ENCODE results near the gene CEP128.

Gene CEP128

DNA sequence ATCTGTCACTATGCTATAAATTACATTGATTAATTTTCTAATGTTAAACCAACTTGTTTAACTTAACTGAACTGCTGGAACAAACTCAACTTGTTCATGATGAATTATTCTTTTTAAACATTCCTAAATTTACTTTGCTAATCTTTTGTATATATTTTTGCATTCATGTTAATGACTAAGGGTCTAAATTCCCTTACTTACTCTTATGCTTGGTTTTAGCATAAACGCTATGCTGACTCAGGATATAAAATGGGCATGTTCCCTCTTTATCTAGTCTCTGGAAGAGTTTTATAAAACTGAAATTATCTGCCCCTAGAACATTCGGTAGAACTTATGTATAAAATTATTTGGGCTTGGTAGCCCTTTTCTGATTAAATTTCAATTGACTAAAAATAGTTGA, 387.4 kb downstream of the CEP128 start:
- H3K4me3 ChIP-seq (ENCODE audit: low read depth, low read length), result no peak overlapping the region
- no peaks in the 10 kb centered on the region for H3K4me1 ChIP-seq (ENCODE audit: control insufficient read depth in 1 of 2, insufficient read depth in 2 of 2, low read length in 2 of 2)
- no peak overlapping the region for H2AFZ ChIP-seq (ENCODE audit: insufficient read depth, low read length, poor library complexity)
- no peaks in the 10 kb centered on the region for H3K9me3 ChIP-seq (ENCODE audit: insufficient read depth, low read depth, low read length)
- H2BK120ac ChIP-seq (ENCODE audit: insufficient read depth, low read length, poor library complexity), result no peak overlapping the region
- H4K91ac ChIP-seq (ENCODE audit: low read depth, low read length), result no peak overlapping the region
- no peak overlapping the region for H4K12ac ChIP-seq (ENCODE audit: low read depth, low read length)
- no peak overlapping the region for H3K4me2 ChIP-seq (ENCODE audit: low read length)
- no peak overlapping the region for H2BK5ac ChIP-seq (ENCODE audit: low read depth, low read length, poor library complexity)
- no peak overlapping the region for H3K4ac ChIP-seq (ENCODE audit: low read depth, low read length)
- no peak overlapping the region for H3K18ac ChIP-seq (ENCODE audit: low read length)
- no peaks in the 10 kb centered on the region for H3K79me2 ChIP-seq (ENCODE audit: control insufficient read depth, insufficient read depth, low read length, poor library complexity)
- no peak overlapping the region for H3K27ac ChIP-seq (ENCODE audit: low read depth, low read length)
- H2AK5ac ChIP-seq (ENCODE audit: low read length), result no peak overlapping the region
- no peak for DNase-seq
- H2BK12ac ChIP-seq (ENCODE audit: low read length), result no peak overlapping the region
- no peaks in the 10 kb centered on the region for H3K27me3 ChIP-seq (ENCODE audit: insufficient read depth, low read length)
- H3K9ac ChIP-seq (ENCODE audit: low read length), result no peak overlapping the region
- H4K8ac ChIP-seq (ENCODE audit: low read depth, low read length), result no peak overlapping the region
- no peak overlapping the region for H3K14ac ChIP-seq (ENCODE audit: low read length)
- no CpG with 5 or more reads among the region's 2 CpGs for WGBS (ENCODE audit: extremely low coverage, insufficient coverage, insufficient read length)
- no peak overlapping the region for H3K23ac ChIP-seq (ENCODE audit: low read length)
- H3K79me1 ChIP-seq (ENCODE audit: low read length), result no peaks in the 10 kb centered on the region
- no peaks in the 10 kb centered on the region for H3K36me3 ChIP-seq (ENCODE audit: control insufficient read depth in 1 of 2, insufficient read depth in 2 of 2, low read length in 2 of 2)

DNA sequence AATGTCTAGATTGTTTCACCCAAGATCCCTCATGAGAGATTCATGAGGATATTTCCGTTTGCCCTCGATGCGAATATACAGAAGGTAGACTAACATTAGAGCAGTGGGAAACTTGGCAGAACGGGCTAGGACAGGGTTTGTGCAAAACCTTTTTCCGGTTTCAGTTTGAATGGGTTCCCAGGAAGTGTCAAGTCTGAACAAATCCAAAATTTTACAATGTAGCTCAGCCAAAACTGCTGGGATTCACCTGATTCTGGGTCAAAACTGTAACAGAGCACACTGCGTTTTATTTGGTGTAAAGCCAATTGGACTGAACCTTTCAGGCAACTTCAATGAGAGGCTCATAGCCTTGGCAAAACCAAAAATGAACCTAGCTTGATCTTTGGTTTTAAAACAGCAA, 392.4 kb downstream of the CEP128 start:
- H3K79me2 ChIP-seq (ENCODE audit: control insufficient read depth, insufficient read depth, low read length, poor library complexity), result no peaks in the 10 kb centered on the region
- no peak overlapping the region for H3K4ac ChIP-seq (ENCODE audit: low read depth, low read length)
- H2BK120ac ChIP-seq (ENCODE audit: insufficient read depth, low read length, poor library complexity), result no peak overlapping the region
- H2BK5ac ChIP-seq (ENCODE audit: low read depth, low read length, poor library complexity), result no peak overlapping the region
- H3K9ac ChIP-seq (ENCODE audit: low read length), result no peak overlapping the region
- H3K9me3 ChIP-seq (ENCODE audit: insufficient read depth, low read depth, low read length), result no peaks in the 10 kb centered on the region
- no peak overlapping the region for H2AK5ac ChIP-seq (ENCODE audit: low read length)
- no peak overlapping the region for H3K18ac ChIP-seq (ENCODE audit: low read length)
- no peak overlapping the region for H4K12ac ChIP-seq (ENCODE audit: low read depth, low read length)
- no peak for DNase-seq
- H2AFZ ChIP-seq (ENCODE audit: insufficient read depth, low read length, poor library complexity), result no peak overlapping the region
- no peak overlapping the region for H3K4me3 ChIP-seq (ENCODE audit: low read depth, low read length)
- H3K36me3 ChIP-seq (ENCODE audit: control insufficient read depth in 1 of 2, insufficient read depth in 2 of 2, low read length in 2 of 2), result no peaks in the 10 kb centered on the region
- H3K27ac ChIP-seq (ENCODE audit: low read depth, low read length), result no peak overlapping the region
- H3K27me3 ChIP-seq (ENCODE audit: insufficient read depth, low read length), result no peaks in the 10 kb centered on the region
- H3K14ac ChIP-seq (ENCODE audit: low read length), result no peak overlapping the region
- H3K4me1 ChIP-seq (ENCODE audit: control insufficient read depth in 1 of 2, insufficient read depth in 2 of 2, low read length in 2 of 2), result no peaks in the 10 kb centered on the region
- no peak overlapping the region for H3K4me2 ChIP-seq (ENCODE audit: low read length)
- H4K8ac ChIP-seq (ENCODE audit: low read depth, low read length), result no peak overlapping the region
- H4K91ac ChIP-seq (ENCODE audit: low read depth, low read length), result no peak overlapping the region
- no CpG with 5 or more reads among the region's 6 CpGs for WGBS (ENCODE audit: extremely low coverage, insufficient coverage, insufficient read length)
- no peaks in the 10 kb centered on the region for H3K79me1 ChIP-seq (ENCODE audit: low read length)
- no peak overlapping the region for H3K23ac ChIP-seq (ENCODE audit: low read length)
- H2BK12ac ChIP-seq (ENCODE audit: low read length), result no peak overlapping the region

DNA sequence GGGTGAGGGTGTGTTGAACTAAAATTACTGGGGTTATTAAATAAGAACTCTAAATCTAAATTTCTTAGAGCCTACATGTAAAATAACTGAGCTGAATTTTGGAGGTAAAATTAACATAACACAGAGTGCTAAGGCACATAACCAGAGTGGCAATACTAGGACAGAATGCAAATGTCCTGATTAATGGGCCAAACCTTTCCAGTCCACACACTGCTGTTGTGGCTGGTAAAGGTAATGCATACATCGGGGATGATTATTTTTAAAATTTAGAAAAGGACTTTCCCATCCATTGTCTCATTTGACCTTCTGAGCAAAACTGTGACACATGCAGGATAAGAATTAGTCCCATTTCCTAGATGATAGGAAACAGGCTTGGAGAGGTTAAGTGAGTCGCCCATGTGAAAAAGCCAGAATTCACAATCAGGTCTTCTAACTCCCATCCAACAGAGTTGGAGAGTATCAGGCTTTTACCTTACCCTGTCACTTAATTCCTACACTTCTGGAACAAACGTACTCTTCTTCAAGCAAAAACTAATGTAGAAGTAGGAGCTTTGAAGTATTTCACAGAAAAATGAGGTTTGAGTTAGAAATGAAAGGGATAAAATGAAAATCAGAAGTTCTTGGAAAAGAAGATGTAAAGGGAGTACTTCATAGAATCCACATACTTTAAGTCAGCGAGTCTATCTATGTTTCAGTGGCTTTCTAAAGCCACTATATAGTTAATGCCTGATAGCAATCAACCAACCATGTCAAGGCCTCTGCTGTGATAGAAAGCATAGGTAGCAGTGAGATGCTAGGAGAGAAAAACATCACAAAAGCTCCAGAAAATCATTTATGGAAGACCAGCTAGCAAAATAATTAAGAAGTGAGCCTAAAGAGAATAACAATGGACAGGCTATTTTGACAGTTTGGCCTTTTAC, 395.3 kb downstream of the CEP128 start:
- Histone ChIP-seq H2BK12ac (ENCODE audit: low read length) (no peak overlapping the region), H4K8ac (ENCODE audit: low read depth, low read length) (no peak overlapping the region), H3K23ac (ENCODE audit: low read length) (no peak overlapping the region), H4K12ac (ENCODE audit: low read depth, low read length) (no peak overlapping the region), H3K79me2 (ENCODE audit: control insufficient read depth, insufficient read depth, low read length, poor library complexity) (no peaks in the 10 kb centered on the region), H3K9ac (ENCODE audit: low read length) (no peak overlapping the region), H3K9me3 (ENCODE audit: insufficient read depth, low read depth, low read length) (no peaks in the 10 kb centered on the region), H3K27me3 (ENCODE audit: insufficient read depth, low read length) (no peaks in the 10 kb centered on the region), H2BK120ac (ENCODE audit: insufficient read depth, low read length, poor library complexity) (no peak overlapping the region), H4K91ac (ENCODE audit: low read depth, low read length) (no peak overlapping the region), H3K14ac (ENCODE audit: low read length) (no peak overlapping the region), H3K36me3 (ENCODE audit: control insufficient read depth in 1 of 2, insufficient read depth in 2 of 2, low read length in 2 of 2) (no peaks in the 10 kb centered on the region), H2BK5ac (ENCODE audit: low read depth, low read length, poor library complexity) (no peak overlapping the region), H3K4me3 (ENCODE audit: low read depth, low read length) (no peak overlapping the region), H3K18ac (ENCODE audit: low read length) (no peak overlapping the region), H2AFZ (ENCODE audit: insufficient read depth, low read length, poor library complexity) (no peak overlapping the region), H2AK5ac (ENCODE audit: low read length) (no peak overlapping the region), H3K79me1 (ENCODE audit: low read length) (no peaks in the 10 kb centered on the region), H3K27ac (ENCODE audit: low read depth, low read length) (no peak overlapping the region), H3K4ac (ENCODE audit: low read depth, low read length) (no peak overlapping the region), H3K4me1 (ENCODE audit: control insufficient read depth in 1 of 2, insufficient read depth in 2 of 2, low read length in 2 of 2) (peaks cover 0 to 2% of the 10 kb centered on the region in 2 experiments), H3K4me2 (ENCODE audit: low read length) (no peak overlapping the region)
- no CpG with 5 or more reads among the region's 4 CpGs for WGBS (ENCODE audit: extremely low coverage, insufficient coverage, insufficient read length)
- no peak for DNase-seq

DNA sequence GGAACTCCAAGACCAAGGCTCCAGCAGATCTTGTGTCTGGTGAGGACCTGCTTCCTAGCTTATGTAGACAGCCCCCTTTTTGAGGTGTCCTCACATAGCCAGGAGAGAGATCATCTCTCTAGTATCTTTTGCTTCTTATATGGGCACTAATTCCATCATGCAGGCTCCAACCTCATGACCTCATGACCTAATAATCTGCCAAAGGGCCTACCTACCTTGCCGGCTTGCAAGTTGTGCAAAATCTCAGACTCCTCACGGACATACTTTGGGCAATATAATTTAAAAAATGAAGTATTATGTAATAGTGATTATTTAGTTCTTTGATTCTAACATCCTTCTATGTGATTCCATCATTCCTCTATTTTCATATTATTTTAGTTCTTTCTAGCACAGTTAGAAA, 397.2 kb downstream of the CEP128 start:
- WGBS (ENCODE audit: extremely low coverage, insufficient coverage, insufficient read length), result no CpG with 5 or more reads among the region's 2 CpGs

More for the DNA sequence above, 397.2 kb downstream of the CEP128 start:
- Histone ChIP-seq H3K79me2 (ENCODE audit: control insufficient read depth, insufficient read depth, low read length, poor library complexity) (no peaks in the 10 kb centered on the region), H3K18ac (ENCODE audit: low read length) (no peak overlapping the region), H2BK120ac (ENCODE audit: insufficient read depth, low read length, poor library complexity) (no peak overlapping the region), H4K91ac (ENCODE audit: low read depth, low read length) (no peak overlapping the region), H2AFZ (ENCODE audit: insufficient read depth, low read length, poor library complexity) (no peak overlapping the region), H4K12ac (ENCODE audit: low read depth, low read length) (no peak overlapping the region), H3K14ac (ENCODE audit: low read length) (no peak overlapping the region), H2BK5ac (ENCODE audit: low read depth, low read length, poor library complexity) (no peak overlapping the region), H3K9ac (ENCODE audit: low read length) (no peak overlapping the region), H3K36me3 (ENCODE audit: control insufficient read depth in 1 of 2, insufficient read depth in 2 of 2, low read length in 2 of 2) (no peaks in the 10 kb centered on the region), H4K8ac (ENCODE audit: low read depth, low read length) (no peak overlapping the region), H3K23ac (ENCODE audit: low read length) (no peak overlapping the region), H2BK12ac (ENCODE audit: low read length) (no peak overlapping the region), H3K4me1 (ENCODE audit: control insufficient read depth in 1 of 2, insufficient read depth in 2 of 2, low read length in 2 of 2) (peaks cover 0 to 2% of the 10 kb centered on the region in 2 experiments), H3K27ac (ENCODE audit: low read depth, low read length) (no peak overlapping the region), H2AK5ac (ENCODE audit: low read length) (no peak overlapping the region), H3K9me3 (ENCODE audit: insufficient read depth, low read depth, low read length) (peaks cover 3% of the 10 kb centered on the region), H3K27me3 (ENCODE audit: insufficient read depth, low read length) (no peaks in the 10 kb centered on the region), H3K79me1 (ENCODE audit: low read length) (no peaks in the 10 kb centered on the region), H3K4me2 (ENCODE audit: low read length) (no peak overlapping the region), H3K4me3 (ENCODE audit: low read depth, low read length) (no peak overlapping the region), H3K4ac (ENCODE audit: low read depth, low read length) (no peak overlapping the region)
- DNase-seq, result peak; percentile 57 to 87
